GM18861 (cell line): ENCODE results near the gene NXN.
"Not testable (repeated sequence)": the region's sequence is repeated elsewhere in the genome, so short reads cannot be mapped to it uniquely, and the experiment has no call there.

Experiments used
- ATAC-seq: cut with Tn5 transposase; IDR thresholded peaks from one replicate; pipeline ENCODE4 v1.9.1; 2021; ENCODE audit not compliant: unreplicated experiment

The NXN gene

GRCh38 chr17:923633-924032 lies 55.9 kb downstream of the NXN start:
- no peak for ATAC-seq

DNA sequence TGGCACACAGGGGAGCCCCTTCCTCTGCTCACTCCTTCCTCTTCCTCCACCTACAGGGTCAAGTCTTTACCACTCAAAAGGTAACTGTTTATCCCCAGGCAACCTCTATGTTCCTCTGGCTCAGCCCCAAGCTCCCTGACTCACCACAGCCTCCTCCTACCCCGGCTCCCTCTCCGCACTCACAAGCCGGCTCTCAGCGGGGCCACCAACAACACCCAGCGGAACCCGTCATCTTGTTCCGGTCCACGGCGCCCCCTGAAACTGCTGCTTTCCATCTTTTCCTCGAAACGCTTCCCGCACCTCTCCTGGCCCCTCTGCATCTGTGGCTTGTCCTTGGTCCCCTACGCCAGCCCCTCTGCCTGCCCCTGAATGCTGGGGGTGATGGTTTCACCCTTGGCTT lies 58.4 kb downstream of the NXN start:
- no peak for ATAC-seq

- no peak for ATAC-seq
Observed at GRCh38 chr17:920190-920589, 59.4 kb downstream of the NXN start.

GRCh38 chr17:917941-918740 lies 61.4 kb downstream of the NXN start:
- no peak for ATAC-seq

- no peak for ATAC-seq
Observed at GRCh38 chr17:917391-917811, 62.2 kb downstream of the NXN start.

- no peak for ATAC-seq
Observed at GRCh38 chr17:916315-916714, 63.3 kb downstream of the NXN start.

GRCh38 chr17:915538-916201 lies 63.9 kb downstream of the NXN start:
- ATAC-seq: no peak

GRCh38 chr17:914561-914960 lies 65.0 kb downstream of the NXN start:
- ATAC-seq: no peak

DNA sequence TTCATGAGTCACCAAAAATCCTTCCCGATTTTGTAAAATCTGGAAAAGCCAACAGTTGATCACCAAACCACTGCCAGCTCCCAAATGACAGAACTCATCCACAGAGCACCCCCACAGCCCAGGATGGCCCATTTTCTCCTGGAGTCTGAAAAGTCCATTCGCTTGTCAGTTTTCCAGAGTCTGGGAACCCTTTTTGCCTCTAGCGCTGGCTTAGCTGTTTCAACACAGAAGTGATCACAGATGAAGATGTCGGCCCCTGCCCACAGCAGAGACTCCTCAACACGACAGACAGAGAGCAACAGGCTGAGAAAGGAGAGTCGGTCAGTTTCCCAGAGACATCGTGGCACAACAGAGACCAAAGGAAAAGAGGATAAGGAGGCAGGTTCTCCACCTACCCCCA lies 66.4 kb downstream of the NXN start:
- ATAC-seq: no peak

DNA sequence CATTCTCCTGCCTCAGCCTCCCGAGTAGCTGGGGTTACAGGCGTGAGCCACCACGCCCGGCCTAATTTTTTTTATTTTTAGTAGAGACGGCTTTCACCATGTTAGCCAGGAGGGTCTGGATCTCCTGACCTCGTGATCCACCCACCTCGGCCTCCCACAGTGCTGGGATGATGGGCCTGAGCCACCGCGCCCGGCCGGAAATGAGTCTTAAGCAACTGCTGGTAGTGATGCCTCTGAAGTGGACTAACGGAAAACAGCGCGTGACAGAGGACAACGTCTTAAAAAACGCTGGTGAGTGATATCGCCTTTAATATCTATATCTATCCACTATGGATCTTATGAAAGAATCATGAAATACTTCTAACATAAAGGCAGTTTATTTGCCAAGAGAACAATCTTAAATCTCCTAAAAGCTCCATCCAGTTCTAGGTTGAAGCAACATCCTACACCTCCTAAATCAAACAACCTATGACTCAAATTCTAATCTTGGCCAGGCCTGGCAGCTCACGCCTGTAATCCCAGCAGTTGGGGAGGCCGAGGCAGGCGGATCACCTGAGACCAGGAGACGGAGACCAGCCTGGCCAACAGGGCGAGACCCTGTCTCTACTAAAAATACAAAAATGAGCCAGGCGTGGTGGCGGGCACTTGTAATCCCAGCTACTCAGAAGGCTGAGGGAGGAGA lies 69.8 kb downstream of the NXN start:
- ATAC-seq: no peak

DNA sequence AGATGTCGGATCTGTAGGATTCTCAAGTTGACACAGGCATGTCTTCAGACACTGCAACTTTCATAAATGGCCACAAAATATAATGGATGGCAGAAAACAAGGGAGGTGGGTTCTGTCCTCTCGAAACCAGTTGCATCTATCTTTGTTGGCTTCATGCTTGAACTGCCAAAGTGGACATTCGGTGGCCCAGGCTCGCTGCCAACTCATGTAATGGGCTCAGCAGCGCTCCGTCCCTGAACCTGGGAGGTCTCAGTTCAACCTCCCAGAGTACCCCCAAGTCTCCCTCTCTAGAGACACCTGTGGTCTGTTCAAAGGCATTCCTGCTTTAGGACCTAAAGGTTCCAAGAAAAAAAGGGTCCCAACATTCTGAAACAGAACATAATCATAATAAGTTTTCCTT lies 71.9 kb downstream of the NXN start:
- no peak for ATAC-seq

DNA sequence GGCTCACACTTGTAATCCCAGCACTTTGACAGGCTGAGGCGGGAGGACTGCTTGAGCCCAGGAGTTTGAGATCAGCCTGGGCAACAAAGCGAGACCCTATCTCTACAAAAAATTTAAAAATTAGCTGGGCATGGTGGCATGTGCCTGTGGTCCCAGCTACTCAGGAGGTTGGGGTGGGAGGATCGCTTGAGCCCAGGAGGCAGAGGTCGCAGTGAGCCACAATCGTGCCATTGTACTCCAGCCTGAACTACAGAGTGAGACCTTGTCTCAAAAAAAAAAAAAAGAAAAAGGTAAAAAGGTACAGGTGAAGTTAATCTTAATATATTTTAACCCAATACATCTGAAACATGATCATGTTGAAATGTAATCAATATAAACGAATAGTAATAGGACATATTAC lies 73.9 kb downstream of the NXN start:
- ATAC-seq: not testable (repeated sequence)

- ATAC-seq: no peak
Observed at GRCh38 chr17:903691-904481, 75.7 kb downstream of the NXN start.

GRCh38 chr17:902463-902862 lies 77.1 kb downstream of the NXN start:
- no peak for ATAC-seq

DNA sequence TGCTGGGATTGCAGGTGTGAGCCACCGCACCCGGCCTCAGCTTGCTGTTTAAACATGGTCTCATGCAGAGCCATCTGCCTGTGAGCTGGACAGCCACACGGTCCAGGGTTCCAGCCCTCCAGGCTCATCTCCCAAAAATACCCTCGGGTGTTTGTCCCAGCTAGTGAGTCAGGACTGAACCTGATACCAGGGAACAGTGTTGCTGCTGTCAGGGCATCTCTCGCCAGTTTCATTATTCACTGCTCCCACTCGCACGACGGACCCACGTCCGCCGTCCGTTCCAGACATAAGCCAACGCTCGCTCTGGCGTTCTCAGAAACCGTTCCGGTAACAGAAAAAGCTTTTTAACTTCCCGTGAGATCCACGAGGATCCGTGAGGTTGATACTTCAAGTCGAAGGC lies 77.6 kb downstream of the NXN start:
- no peak for ATAC-seq

DNA sequence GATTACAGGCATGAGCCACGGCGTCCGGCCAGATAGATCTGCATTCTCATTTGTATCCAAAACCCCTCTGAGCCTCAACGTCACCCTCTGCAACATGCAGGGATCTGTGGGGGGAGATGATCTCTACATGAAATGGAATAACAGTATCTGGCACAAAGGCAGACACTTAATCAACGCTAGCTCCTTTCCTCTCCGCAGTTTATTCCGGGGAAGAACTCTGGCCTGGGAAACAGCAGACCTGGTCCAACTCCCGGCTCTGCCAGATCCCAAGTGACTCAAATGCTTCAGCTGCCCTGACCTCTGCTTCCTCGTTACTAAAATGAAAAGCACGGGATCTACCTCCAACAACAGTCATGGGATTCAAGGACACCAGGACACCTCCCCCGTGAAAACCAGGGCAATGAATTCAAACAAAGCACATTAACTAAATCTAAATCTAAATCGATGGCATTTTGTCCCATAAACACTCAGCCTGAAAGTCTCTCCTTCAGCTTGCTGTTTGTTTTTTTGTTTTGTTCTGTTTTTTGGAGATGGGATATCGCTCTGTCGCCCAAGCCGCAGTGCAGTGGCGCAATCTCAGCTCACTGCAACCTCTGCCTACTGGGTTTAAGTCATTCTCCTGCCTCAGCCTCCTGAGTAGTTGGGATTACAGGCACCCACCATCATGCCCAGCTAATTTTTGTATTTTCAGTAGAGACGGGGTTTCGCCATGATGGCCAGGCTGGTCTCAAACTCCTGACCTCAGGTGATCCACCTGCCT lies 78.2 kb downstream of the NXN start:
- ATAC-seq: no peak

DNA sequence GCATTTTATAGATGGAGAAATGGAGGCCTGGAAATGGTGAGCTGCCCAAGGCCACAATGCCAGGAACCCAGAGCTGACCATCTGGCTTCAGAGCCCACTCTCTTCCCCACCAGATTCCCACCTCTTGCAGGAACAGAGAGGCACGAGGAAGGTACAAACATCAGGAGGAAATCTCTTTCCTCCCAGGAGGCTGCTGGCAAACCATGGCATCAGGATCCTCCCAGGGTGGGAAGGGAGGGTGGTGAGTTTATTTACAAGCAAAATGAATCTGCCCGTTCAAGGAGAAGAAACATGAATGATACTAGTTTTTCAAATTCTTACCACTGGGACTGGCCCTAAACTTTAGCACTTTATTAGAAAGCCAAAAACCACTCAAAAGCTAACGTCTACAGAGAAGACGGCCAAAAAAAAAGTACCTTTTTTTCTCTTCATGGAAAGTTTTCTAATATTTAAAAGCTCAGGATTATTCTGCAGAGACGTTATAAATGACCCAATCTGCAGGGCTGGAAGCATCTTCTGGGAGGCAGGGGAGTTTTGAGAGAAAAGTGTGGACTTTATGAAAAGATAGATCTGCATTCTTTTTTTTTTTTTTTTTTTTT lies 79.1 kb downstream of the NXN start:
- no peak for ATAC-seq

- no peak for ATAC-seq
Observed at GRCh38 chr17:897970-898619, 81.5 kb downstream of the NXN start.

- ATAC-seq: no peak
Observed at GRCh38 chr17:896953-897661, 82.5 kb downstream of the NXN start.
